H9 (cell line): Measurements from ENCODE around the gene IGSF5. TPM values are rescaled to one million over a fixed set of nuclear protein-coding genes. Genes with fewer than 3 reads are reported as not detected.

ENCODE experiments used
- DNase-seq: peaks from one replicate; pipeline ENCODE4 v3.0.0-alpha.2; 2017
- H2AFZ ChIP-seq: one replicate; pipeline ENCODE4 v1.6.1; 2013; ENCODE audit warnings: mild to moderate bottlenecking, low read length, control low read depth, moderate library complexity
- H2AK5ac ChIP-seq: 2 replicates; pipeline ENCODE4 v1.6.1; 2013; ENCODE audit warnings: low read length, control low read depth, mixed read lengths; ENCODE audit not compliant: insufficient read length
- H2BK120ac ChIP-seq: one replicate; pipeline ENCODE4 v1.6.1; 2013; ENCODE audit warnings: low read depth, mild to moderate bottlenecking, low read length, control low read depth, inconsistent platforms; ENCODE audit not compliant: poor library complexity, severe bottlenecking
- H2BK12ac ChIP-seq: 2 replicates; pipeline ENCODE4 v1.6.1; 2013; ENCODE audit warnings: low read length, control low read depth, mixed read lengths, low read depth; ENCODE audit not compliant: insufficient read length
- H2BK15ac ChIP-seq: 2 replicates; pipeline ENCODE4 v1.6.1; 2013; ENCODE audit warnings: low read depth, low read length, control low read depth
- H2BK20ac ChIP-seq: one replicate; pipeline ENCODE4 v1.6.1; 2013; ENCODE audit warnings: low read depth, mild to moderate bottlenecking, low read length, control low read depth, inconsistent platforms; ENCODE audit not compliant: poor library complexity, severe bottlenecking
- H2BK5ac ChIP-seq: 2 replicates; pipeline ENCODE4 v1.6.1; 2013; ENCODE audit warnings: low read length, control low read depth, mixed read lengths; ENCODE audit not compliant: insufficient read length
- H3K14ac ChIP-seq: 2 replicates; pipeline ENCODE4 v1.6.1; 2013; ENCODE audit warnings: low read length, control low read depth; ENCODE audit not compliant: insufficient read depth
- H3K18ac ChIP-seq: 2 replicates; pipeline ENCODE4 v1.6.1; 2013; ENCODE audit warnings: low read depth, mild to moderate bottlenecking, mixed read lengths, low read length, control low read depth; ENCODE audit not compliant: insufficient read length
- H3K23ac ChIP-seq: 2 replicates; pipeline ENCODE4 v1.6.1; 2013; ENCODE audit warnings: low read length, control low read depth, mixed read lengths, low read depth; ENCODE audit not compliant: insufficient read length
- H3K23me2 ChIP-seq: 2 replicates; pipeline ENCODE4 v1.6.1; 2013; ENCODE audit warnings: low read depth, mild to moderate bottlenecking, mixed read lengths, low read length, control low read depth; ENCODE audit not compliant: insufficient read length, poor library complexity, severe bottlenecking
- H3K27ac ChIP-seq: 2 replicates; pipeline ENCODE4 v1.5.1; 2013; ENCODE audit warnings: low read length, control low read depth, mixed read lengths, low read depth; ENCODE audit not compliant: insufficient read length
- H3K27me3 ChIP-seq: 2 replicates; pipeline ENCODE4 v1.6.1; 2013; ENCODE audit warnings: low read length, control low read depth, inconsistent platforms; ENCODE audit not compliant: insufficient read depth
- H3K4ac ChIP-seq: 2 replicates; pipeline ENCODE4 v1.6.1; 2013; ENCODE audit warnings: low read depth, mild to moderate bottlenecking, control low read depth, inconsistent platforms, low read length, moderate library complexity
- H3K4me1 ChIP-seq: 2 replicates; pipeline ENCODE4 v1.6.1; 2013; ENCODE audit warnings: low read length, control low read depth, inconsistent platforms; ENCODE audit not compliant: insufficient read depth
- H3K4me2 ChIP-seq: 2 replicates; pipeline ENCODE4 v1.6.1; 2013; ENCODE audit warnings: low read length, control low read depth, mixed read lengths; ENCODE audit not compliant: insufficient read length, insufficient read depth
- H3K56ac ChIP-seq: 2 replicates; pipeline ENCODE4 v1.6.1; 2013; ENCODE audit warnings: low read depth, mild to moderate bottlenecking, mixed read lengths, low read length, control low read depth; ENCODE audit not compliant: insufficient read length
- H3K79me1 ChIP-seq: 2 replicates; pipeline ENCODE4 v1.6.1; 2013; ENCODE audit warnings: low read depth, mild to moderate bottlenecking, moderate library complexity, low read length, control low read depth, inconsistent platforms; ENCODE audit not compliant: insufficient read depth, poor library complexity, severe bottlenecking
- H3K79me2 ChIP-seq: 2 replicates; pipeline ENCODE4 v1.6.1; 2013; ENCODE audit warnings: low read length, control low read depth, inconsistent platforms; ENCODE audit not compliant: insufficient read depth
- H3K9ac ChIP-seq: 2 replicates; pipeline ENCODE4 v1.6.1; 2013; ENCODE audit warnings: low read length, control low read depth, mixed read lengths; ENCODE audit not compliant: insufficient read length; ENCODE audit errors: extremely low read depth
- H3K9me3 ChIP-seq: one replicate; pipeline ENCODE4 v1.6.1; 2013; ENCODE audit warnings: low read depth, low read length, inconsistent platforms; ENCODE audit not compliant: control insufficient read depth
- H3T11ph ChIP-seq: one replicate; pipeline ENCODE4 v1.6.1; 2013; ENCODE audit warnings: mild to moderate bottlenecking, low read length, control low read depth, inconsistent platforms
- H4K20me1 ChIP-seq: one replicate; pipeline ENCODE4 v1.6.1; 2013; ENCODE audit not compliant: control insufficient read depth, insufficient read length, insufficient read depth
- H4K5ac ChIP-seq: 2 replicates; pipeline ENCODE4 v1.6.1; 2013; ENCODE audit warnings: low read depth, mild to moderate bottlenecking, mixed read lengths, low read length, control low read depth; ENCODE audit not compliant: insufficient read length
- H4K8ac ChIP-seq: replicated peaks from 2 replicates; pipeline ENCODE4 v1.6.1; 2013; ENCODE audit warnings: low read length, control low read depth, mixed read lengths, low read depth; ENCODE audit not compliant: insufficient read length
- H4K91ac ChIP-seq: 2 replicates; pipeline ENCODE4 v1.6.1; 2013; ENCODE audit warnings: low read depth, mild to moderate bottlenecking, moderate library complexity, mixed read lengths, low read length, control low read depth; ENCODE audit not compliant: insufficient read length
- H3K27ac Mint-ChIP-seq, 3 experiments: 2 replicates in 2 of 3; 3 replicates in 1 of 3; pipeline ENCODE4 v1.8.0; 2020 to 2021; ENCODE audit warnings: mixed read lengths in 3 of 3, mild to moderate bottlenecking in 1 of 3, moderate library complexity in 1 of 3
- H3K27me3 Mint-ChIP-seq: 2 replicates; pipeline ENCODE4 v1.8.0; 2021; ENCODE audit warnings: low read depth, mild to moderate bottlenecking, moderate library complexity, mixed read lengths
- H3K36me3 Mint-ChIP-seq, 3 experiments: 2 replicates in 2 of 3; 3 replicates in 1 of 3; pipeline ENCODE4 v1.8.0; 2020 to 2021; ENCODE audit warnings: low read depth in 3 of 3, mixed read lengths in 3 of 3; ENCODE audit not compliant: insufficient read depth in 1 of 3
- H3K4me1 Mint-ChIP-seq, 2 experiments: 2 replicates each; pipeline ENCODE4 v1.8.0; 2020; ENCODE audit warnings: mixed read lengths in 2 of 2
- H3K4me3 Mint-ChIP-seq, 2 experiments: 2 replicates in 1 of 2; 3 replicates in 1 of 2; pipeline ENCODE4 v1.8.0; 2020 to 2021; ENCODE audit warnings: mild to moderate bottlenecking in 2 of 2, mixed read lengths in 2 of 2, moderate library complexity in 1 of 2
- H3K9me3 Mint-ChIP-seq, 2 experiments: 2 replicates in 1 of 2; 3 replicates in 1 of 2; pipeline ENCODE4 v1.8.0; 2020; ENCODE audit warnings: mild to moderate bottlenecking in 2 of 2, mixed read lengths in 2 of 2, moderate library complexity in 1 of 2
- WGBS: extraction: QIAGEN DNeasy Blood & Tissue Kit; methylation state at CpG from one replicate; pipeline ENCODE4 v1.1.7; 2013; ENCODE audit warnings: missing lambda C conversion rate, low lambda C conversion rate, mixed read lengths; ENCODE audit not compliant: insufficient read length; ENCODE audit errors: extremely low coverage; 5-methylcytosine and 5-hydroxymethylcytosine counted together
- total RNA-seq: library from RNA; stranded (reverse); gene quantifications from 2 replicates; pipeline ENCODE4 v1.2.1, GENCODE V29; 2021
- TF ChIP-seq, protein P1 (sequence below): fragments of 200-600 bp; sonication (generic); conservative IDR thresholded peaks from 3 replicates; pipeline ENCODE4 v1.8.0; 2021; ENCODE audit warnings: antibody characterized with exemption, mild to moderate bottlenecking

IGSF5 gene
- total RNA-seq, 1 experiment from 2014 or later, result 2.1 TPM

DNA sequence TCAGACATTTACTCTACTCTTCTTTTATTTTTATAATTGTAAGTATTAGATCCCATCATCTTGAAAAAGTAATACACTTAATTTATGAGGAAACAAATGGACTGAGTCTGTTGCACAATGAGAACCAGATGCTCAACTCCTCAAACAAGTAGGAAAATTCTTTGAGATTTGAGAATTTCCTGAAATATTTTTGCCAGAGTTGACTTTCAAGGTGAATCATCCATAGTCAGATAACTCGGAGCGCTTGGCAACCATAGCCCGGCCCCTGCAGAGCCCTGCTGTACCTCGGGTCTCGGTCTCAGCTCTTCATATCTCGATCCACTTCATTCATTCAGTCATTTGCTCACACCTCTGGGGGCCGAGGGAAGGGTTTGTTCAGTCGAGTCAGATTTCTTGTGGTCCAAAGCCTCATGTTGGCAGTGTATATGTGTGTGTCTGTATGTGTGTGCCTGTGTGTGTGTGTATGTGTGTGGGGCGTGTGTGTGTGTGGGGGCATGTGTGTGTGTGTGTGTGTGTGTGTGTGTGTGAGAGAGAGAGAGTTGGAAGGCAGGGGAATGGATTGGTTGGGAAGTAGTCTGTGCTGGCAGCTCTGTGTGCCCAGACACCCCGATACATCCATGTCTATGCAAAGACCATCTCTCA lies 104.2 kb downstream of the IGSF5 start:
- Histone ChIP-seq H2AK5ac (no peak overlapping the region), H2AFZ (no peak overlapping the region), H2BK120ac (no peak overlapping the region), H3K18ac (no peak overlapping the region), H2BK20ac (no peak overlapping the region), H3K23me2 (no peaks in the 10 kb centered on the region), H3T11ph (no peak overlapping the region), H4K5ac (no peak overlapping the region), H3K56ac (no peak overlapping the region), H3K79me2 (no peaks in the 10 kb centered on the region), H3K4me1 (peaks cover 5% of the 10 kb centered on the region; the same call in 1 of the 2 replicates), H3K14ac (no peak overlapping the region), H3K23ac (no peak overlapping the region), H2BK12ac (no peak overlapping the region), H3K27ac (no peak overlapping the region), H2BK15ac (no peak overlapping the region), H3K9ac (no peak overlapping the region), H4K91ac (no peak overlapping the region), H3K9me3 (no peaks in the 10 kb centered on the region), H3K27me3 (no peaks in the 10 kb centered on the region), H3K79me1 (no peaks in the 10 kb centered on the region), H2BK5ac (no peak overlapping the region), H3K4ac (no peak overlapping the region), H3K4me2 (no peak overlapping the region), H4K20me1 (no peaks in the 10 kb centered on the region), H4K8ac (no peak overlapping the region)
- Mint-ChIP-seq H3K27me3 (no peaks in the 10 kb centered on the region; the same call in 1 of the 2 replicates), H3K9me3 (peaks cover 3 to 4% of the 10 kb centered on the region in 2 experiments; a peak in 2 of 5 replicates), H3K36me3 (peaks cover 0 to 10% (median 0%) of the 10 kb centered on the region in 3 experiments; a peak in 3 of 7 replicates), H3K27ac (no peak overlapping the region; a peak in 1 of 7 replicates), H3K4me1 (peaks cover 15 to 19% of the 10 kb centered on the region in 2 experiments), H3K4me3 (no peak overlapping the region)
- DNase-seq, result no peak
- WGBS, result no CpG with 5 or more reads among the region's 10 CpGs
- TF ChIP-seq, protein P1, sequence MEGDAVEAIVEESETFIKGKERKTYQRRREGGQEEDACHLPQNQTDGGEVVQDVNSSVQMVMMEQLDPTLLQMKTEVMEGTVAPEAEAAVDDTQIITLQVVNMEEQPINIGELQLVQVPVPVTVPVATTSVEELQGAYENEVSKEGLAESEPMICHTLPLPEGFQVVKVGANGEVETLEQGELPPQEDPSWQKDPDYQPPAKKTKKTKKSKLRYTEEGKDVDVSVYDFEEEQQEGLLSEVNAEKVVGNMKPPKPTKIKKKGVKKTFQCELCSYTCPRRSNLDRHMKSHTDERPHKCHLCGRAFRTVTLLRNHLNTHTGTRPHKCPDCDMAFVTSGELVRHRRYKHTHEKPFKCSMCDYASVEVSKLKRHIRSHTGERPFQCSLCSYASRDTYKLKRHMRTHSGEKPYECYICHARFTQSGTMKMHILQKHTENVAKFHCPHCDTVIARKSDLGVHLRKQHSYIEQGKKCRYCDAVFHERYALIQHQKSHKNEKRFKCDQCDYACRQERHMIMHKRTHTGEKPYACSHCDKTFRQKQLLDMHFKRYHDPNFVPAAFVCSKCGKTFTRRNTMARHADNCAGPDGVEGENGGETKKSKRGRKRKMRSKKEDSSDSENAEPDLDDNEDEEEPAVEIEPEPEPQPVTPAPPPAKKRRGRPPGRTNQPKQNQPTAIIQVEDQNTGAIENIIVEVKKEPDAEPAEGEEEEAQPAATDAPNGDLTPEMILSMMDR, result no peak
